GM19372 (cell line): ENCODE data around the gene MRPL23.

Experiments used
- ATAC-seq: cut with Tn5 transposase; IDR thresholded peaks from one replicate; pipeline ENCODE4 v1.9.1; 2021; ENCODE audit warnings: mild to moderate bottlenecking, low read depth, moderate library complexity; ENCODE audit not compliant: unreplicated experiment

MRPL23 gene

DNA sequence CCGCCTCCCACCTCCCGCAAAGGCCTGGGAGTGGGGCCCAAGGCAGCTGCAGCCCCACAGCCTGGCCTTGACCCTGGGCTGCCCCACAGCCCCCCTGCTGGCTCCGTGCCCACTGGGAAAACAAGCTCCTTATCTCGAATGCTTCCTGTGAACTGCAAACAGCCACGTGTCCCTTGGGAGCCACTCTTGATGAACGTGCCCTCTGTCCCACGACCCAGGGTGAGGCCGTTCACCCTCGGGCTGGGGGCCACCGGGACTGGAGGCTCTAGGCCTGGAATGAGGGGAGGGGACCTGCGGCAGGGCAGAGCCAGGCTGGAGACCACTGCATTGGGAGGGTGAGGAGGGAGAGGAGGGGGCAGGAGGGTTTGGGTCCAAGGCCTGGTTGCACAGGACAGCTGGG is 41.0 kb downstream of the MRPL23 start:
- no peak for ATAC-seq

- no peak for ATAC-seq
These were observed 41.7 kb downstream of the MRPL23 start for GRCh38 chr11:1988667-1989317.

DNA sequence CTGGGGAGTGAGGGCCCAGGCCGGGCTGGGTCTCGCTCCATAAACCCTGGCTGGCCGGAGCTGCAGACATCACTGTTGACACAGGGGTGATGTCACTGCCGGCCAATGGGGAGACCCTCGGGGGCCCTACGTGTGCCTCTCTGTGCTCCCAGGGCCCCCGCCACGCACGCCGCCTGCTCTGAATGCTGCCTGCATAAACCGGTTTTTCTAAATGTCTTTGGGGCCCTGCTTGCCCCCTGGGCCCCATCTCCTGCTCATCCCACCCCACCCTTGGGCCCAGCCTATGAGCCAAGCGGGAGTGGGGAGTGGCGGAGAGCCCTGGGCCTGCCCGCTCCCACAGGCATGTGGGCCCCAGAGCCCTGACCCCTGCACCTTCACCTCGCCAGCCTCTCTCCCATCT is 42.8 kb downstream of the MRPL23 start:
- ATAC-seq = no peak

DNA sequence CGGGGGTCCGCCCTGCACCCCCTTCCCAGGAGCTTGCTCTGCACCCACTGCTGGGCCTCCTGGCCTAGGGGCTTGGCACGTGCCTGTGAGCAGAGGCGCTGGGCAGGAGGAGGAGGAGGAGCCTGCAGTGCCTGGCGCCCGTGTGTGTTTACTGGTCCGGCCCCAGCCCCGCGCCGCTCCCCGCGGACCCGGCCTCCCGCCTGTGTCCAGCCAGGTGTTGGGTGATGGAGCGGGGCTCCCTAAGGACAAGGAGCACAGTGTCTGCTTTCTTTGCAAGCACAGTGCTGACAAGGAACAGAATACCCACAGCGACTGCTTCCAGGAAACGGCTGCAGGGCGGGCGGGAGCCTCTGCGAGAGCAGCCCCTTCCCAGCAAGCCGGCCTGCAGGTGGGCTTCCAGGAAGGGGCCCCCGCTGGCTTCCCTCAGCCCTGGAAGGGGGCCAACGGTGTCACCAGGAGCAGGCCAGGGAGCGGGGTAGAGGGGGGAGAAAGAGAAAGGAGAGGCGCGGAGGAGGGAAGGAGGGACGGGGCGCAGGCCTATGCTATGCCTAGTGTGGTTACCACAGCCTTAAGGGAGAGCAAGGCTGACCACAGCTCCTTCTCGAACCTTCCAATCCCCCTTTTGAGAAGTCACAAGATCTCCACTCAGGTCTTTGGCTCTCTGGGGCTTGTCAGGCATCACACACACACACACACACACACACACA is 43.9 kb downstream of the MRPL23 start:
- ATAC-seq = no peak

GRCh38 chr11:1992111-1992510 is 45.0 kb downstream of the MRPL23 start:
- no peak for ATAC-seq

- no peak for ATAC-seq
These were observed 47.0 kb downstream of the MRPL23 start for GRCh38 chr11:1994121-1994520.

DNA sequence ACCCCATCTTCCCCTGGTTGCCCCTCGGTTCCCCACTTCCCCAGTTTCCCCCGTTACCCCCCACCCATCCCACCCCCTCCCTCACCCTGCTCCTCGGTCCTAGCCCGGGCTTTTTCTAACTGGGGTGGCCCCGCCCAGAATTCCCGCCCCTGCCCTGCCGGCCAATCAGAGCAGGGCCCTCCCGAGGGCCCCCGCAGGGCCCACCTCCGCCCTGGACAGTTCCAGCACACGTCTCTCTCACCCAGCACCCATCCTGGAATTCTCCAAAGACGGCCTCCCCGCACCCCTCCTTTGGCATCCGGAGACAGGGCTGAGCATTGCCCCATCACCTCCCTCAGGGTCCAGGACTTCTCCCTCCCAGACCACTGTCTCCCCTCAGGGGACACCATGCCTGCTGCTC is 50.6 kb downstream of the MRPL23 start, which contains the start of gene H19:
H19 (minus strand) TSS at position 88 of the 400 bp plus-strand sequence.
- ATAC-seq = no peak

DNA sequence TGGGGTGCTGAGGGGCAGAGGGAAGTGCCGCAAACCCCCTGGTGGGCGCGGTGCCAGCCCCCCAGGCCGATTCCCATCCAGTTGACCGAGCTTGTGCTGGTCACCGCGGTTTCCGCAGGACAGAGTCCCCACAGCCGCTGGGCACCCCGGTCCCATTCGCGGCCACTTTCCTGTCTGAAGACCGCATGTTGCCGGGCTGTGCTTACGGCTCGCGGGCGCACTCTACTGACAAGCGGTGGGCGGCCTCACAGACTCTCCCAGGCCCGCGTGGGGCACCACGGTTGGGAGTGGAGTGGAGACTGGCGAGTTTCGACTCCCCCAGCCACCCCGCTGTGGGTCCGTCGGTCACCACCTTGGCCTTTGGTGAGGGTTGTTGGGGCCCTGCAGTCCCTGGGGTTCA is 51.2 kb downstream of the MRPL23 start:
- ATAC-seq = no peak

- ATAC-seq = no peak
These were observed 51.7 kb downstream of the MRPL23 start for GRCh38 chr11:1998861-1999260.

- ATAC-seq = no peak
These were observed 55.1 kb downstream of the MRPL23 start for GRCh38 chr11:2002042-2002776.

DNA sequence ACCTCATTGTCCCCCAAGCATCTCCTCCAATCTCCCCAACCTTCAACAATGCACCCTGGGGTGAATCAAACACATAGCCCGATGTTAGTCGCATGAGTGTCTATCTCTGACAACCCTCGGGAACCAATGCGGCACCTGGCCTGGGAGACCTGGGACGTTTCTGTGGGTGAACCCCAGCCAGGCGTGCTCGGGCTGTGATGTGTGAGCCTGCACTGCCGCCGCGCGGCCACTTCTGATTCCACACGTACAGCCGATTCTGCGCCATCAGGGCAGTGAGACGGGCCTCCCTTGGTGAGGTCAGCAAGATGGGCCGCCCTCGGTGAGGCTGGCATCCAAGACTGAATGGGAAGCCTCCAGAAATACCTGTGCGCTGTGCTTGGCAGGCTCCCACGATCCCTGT is 55.7 kb downstream of the MRPL23 start:
- no peak for ATAC-seq

- ATAC-seq = no peak
These were observed 57.3 kb downstream of the MRPL23 start for GRCh38 chr11:2004466-2004865.
